Sigmoid colon (tissue), 4 donors: ENCODE measurements around the gene ATP1A2.

Experiments used
- CTCF ChIP-seq, 4 experiments: fragments of 450-650 bp in 3 of 4; fragments of 200-600 bp in 1 of 4; IDR thresholded peaks; one replicate each; pipeline ENCODE4 v1.5.1; 2016 to 2019; ENCODE audit warnings: antibody characterized with exemption in 4 of 4, mild to moderate bottlenecking in 3 of 4, moderate library complexity in 2 of 4
- EP300 ChIP-seq, 4 donors: sonication (generic); formaldehyde crosslinking; IDR thresholded peaks; one replicate each; pipeline ENCODE4 v1.6.1; 2017; ENCODE audit warnings: antibody characterized with exemption in 4 of 4
- POLR2AphosphoS5 ChIP-seq, 4 donors: sonication (generic); formaldehyde crosslinking; IDR thresholded peaks; one replicate each; pipeline ENCODE4 v1.6.1; 2017; ENCODE audit warnings: antibody characterized with exemption in 4 of 4

GRCh38 chr1:160081261-160081936, 34.2 kb upstream of the ATP1A2 start, which contains the start of gene KCNJ9:
- TF ChIP-seq CTCF (IDR thresholded peaks at IDR 0.05) (no peak), POLR2AphosphoS5 (IDR thresholded peaks at IDR 0.05) (no peak), EP300 (IDR thresholded peaks at IDR 0.05) (no peak)
